Subcutaneous adipose tissue (tissue), 4 donors: ENCODE results near the gene KCNN2. TPM values are rescaled to one million over a fixed set of nuclear protein-coding genes. Genes with fewer than 3 reads are reported as not detected.

Source experiments
- CTCF ChIP-seq: fragments of 450-650 bp; IDR thresholded peaks from one replicate; pipeline ENCODE4 v1.5.1; 2016; ENCODE audit warnings: low read depth, mild to moderate bottlenecking, control low read depth, antibody characterized with exemption, moderate library complexity
- total RNA-seq, 4 donors: library from RNA; depleted of rRNA; stranded (reverse); fragments of >200 nt; gene quantifications; one replicate each; pipeline ENCODE4 v1.1.0, GENCODE V29; 2016

The KCNN2 gene
- total RNA-seq, 4 donors from 2014 or later, result 0.17 to 1.1 TPM; not detected in 2

DNA sequence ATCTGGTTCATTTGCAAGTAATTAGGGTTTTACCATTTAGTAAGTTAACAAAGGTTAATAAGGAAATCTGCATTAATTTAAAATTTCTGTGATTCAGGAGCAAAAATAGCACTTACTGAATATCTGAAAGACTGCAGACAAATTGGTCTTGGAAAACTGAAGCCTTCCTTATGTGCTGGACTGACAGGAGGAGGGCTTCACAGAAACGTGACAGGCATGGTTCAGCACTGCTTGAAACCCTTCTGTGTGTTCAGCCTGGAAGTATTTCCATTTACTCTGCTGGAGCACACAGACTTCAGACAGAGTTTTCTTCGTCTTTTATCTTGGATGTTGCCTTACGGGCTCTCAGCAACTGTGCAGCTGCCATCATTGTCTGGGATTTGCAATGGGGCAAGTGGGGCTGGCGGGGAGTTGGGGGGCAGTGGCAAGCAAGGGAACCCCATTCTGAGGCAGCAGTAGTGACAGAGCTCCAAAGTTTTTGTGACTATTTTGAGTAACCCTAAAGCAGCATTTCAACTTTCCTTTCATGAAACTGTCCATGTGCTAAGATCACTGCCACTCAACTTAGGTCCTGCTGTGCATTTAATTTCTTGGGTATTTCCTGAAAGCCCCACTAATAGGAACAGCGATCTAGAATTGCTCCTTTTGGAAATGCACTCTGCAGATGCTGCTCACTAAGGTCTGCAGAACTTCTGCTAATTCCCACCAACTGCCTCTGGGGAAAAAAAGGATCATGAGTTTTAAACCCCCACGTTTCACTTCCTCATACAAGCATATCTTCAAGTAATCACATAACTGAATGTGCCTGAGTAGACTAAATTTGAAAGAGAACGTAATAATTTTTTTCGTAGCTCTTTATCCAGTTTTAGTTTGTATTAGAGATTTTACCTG is 56.6 kb downstream of the KCNN2 start:
- TF ChIP-seq CTCF, result no peak

DNA sequence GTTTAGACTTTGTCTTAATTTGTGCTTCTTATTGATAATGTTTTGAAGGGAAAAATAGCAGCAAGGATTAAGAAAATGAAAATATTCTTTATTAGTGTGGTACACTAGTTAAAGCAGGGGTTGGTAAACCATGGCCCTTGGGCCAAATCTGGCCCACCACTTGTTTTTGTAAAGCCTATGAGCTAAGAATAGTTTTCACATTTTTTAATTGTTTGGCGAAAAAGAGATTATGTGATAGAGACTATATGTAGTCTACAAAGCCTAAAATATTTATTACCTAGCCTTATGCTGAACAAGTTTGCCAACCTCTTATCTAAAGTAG is 57.2 kb downstream of the KCNN2 start:
- no peak for TF ChIP-seq CTCF

DNA sequence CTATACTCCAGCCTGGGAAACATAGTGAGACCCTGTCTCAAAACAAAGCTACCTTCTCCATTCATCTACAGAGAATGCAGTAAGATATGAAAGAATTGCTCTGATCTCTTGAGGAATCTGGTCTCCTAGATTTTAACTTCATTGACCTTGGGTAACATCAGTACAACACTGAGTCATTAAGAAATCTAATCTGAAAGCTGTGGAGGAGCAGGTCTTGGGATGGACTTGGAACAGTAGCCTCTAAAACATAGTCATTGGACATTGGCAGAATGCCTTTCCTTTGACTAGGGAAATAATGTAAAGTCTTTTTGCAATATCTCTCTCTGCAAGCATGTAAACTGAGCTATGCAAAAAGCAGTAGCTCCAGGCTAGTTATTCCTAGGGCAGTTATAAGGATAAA is 58.1 kb downstream of the KCNN2 start:
- TF ChIP-seq CTCF, result no peak

- TF ChIP-seq CTCF, result no peak
Measured at GRCh38 chr5:114427204-114427603, 65.3 kb downstream of the KCNN2 start.

GRCh38 chr5:114430532-114430931 is 68.7 kb downstream of the KCNN2 start:
- TF ChIP-seq CTCF, result no peak

DNA sequence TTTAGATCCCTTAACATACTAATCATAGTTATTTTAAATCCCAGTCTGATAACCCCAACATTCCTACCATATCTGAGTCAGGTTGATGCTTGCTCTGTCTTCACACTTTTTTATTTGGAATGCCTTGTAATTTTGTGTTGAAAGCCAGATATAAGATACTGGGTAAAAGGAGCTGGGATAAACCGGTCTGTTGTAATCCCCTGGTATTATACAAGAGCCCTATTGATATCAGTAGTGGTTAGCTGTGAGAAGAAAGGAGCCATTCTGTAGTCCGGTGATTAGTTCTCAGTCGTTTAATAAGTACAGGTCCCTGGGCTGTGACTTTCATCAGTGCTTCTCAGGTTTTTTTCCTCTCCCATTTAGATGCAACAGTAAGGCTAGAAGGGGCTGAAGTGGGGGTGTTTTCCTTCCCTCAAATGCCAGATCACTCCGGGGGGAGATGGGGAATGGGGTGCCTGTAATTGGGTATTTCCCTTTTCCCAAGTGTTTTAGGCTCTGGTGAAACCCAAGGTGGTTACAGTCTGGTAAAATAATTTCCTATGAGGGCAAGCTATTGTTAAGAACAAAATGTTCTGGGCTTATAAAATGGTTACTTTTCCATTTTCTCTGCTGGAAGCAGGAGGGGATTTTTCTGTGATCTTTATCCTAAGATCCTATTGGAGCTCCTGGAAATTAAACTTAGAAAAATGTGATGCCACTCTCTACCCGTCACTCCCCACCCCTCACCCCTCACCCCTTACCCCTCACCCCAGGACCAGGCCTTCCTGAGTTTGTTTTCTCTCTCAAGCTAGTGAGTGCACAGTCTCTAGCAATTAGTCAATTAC is 72.7 kb downstream of the KCNN2 start:
- no peak for TF ChIP-seq CTCF

GRCh38 chr5:114435220-114435481 is 73.3 kb downstream of the KCNN2 start:
- no peak for TF ChIP-seq CTCF
